IPS-NIHi11 (cell line): ENCODE results near the gene CDV3.

Experiments
- DNase-seq: peaks from one replicate; pipeline ENCODE4 v3.0.0; 2012; ENCODE audit warnings: mixed read lengths, low spot score

Gene CDV3

DNA sequence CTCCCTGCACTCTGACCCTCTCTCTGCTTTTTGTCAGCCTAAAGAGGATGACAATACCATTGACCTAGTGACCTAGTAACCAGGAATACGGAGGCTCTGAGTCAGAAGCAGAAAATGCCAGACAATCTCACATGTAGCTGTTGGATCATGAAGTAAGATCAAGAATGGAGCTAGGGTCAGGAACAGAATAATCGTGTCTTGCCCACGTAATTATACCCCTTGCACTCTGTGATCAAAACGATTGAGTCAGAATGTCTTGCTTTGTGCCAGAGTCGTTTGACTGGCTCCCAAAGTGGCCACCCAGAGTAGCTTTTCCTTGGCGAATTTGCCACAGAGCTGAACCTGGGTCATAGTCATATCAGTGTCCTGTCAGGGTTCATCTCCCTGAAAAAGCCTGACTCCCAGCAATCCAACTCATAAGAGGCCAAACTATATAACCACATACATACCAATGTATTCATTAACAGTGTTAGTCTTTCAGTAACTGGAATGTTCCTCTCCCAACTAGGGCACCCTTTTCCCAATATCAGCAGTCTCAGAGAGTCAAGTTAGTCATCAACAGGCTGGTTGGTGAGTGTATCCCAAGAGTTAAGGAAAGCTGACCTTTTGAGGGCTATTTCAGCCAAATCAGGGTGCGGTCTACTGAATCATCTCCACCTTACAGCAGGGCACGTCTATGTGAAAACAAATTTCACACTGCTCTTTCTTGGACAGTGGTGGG, 5.0 kb upstream of the CDV3 start:
- no peak for DNase-seq

- peak; percentile 37 for DNase-seq
Measured at GRCh38 chr3:133570139-133570936, 3.1 kb upstream of the CDV3 start.

DNA sequence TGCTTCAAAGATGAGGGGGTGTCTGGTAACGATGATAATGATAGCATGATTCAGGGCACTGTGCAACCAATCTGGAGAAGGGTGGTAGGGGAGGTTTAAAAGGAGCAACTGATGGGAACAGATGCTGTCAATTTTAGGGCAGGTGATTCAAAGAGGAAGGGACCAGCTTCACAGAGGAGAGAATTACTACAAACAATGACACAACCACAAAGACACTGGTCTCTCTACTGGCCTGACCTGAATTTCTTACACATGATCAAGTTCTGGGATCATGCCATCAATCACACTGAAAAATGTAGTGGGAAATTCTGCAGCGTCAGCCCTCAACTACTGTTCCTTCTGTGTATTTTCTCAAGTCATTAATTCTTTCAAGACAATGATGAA, 2.6 kb upstream of the CDV3 start:
- no peak for DNase-seq

DNA sequence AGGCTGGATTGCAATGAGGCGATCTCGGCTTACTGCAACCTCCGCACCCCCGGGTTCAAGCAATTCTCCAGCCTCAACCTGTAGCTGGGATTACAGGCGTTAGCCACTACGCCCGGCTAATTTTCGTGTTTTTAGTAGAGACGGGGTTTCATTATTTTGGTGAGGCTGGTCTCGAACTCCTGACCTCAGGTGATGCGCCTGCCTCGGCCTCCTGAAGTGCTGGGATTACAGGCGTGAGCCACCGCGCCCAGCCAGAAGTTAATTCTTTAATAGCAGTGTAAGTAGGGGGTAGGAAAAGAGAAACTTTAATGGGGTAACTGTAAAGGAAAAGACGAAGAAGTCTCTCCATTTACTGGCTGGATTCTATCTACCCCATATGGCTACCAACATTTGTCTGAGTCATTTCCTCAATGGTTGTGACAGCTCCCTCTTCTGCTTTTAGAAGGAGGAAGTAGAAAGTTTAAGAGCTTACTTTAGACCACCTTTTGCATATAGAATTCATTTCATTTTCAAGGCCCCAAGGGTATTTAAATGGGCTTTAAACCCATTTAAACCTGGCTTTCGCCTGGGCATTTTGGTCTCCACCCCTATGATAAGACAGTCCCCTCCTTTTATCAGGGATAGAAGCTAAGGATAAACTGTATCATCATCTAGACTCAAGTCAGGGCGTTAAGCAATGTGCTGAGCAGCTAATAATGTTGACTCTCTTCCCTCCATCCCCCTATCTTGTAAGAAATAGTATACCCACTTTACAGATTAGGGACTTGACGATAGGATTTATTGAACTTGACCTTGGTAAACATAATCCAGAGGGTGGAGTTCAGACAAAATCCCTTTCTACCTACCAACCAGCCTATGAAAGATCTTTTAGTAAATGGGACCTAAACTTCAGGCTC, 1.1 kb upstream of the CDV3 start:
- no peak for DNase-seq

DNA sequence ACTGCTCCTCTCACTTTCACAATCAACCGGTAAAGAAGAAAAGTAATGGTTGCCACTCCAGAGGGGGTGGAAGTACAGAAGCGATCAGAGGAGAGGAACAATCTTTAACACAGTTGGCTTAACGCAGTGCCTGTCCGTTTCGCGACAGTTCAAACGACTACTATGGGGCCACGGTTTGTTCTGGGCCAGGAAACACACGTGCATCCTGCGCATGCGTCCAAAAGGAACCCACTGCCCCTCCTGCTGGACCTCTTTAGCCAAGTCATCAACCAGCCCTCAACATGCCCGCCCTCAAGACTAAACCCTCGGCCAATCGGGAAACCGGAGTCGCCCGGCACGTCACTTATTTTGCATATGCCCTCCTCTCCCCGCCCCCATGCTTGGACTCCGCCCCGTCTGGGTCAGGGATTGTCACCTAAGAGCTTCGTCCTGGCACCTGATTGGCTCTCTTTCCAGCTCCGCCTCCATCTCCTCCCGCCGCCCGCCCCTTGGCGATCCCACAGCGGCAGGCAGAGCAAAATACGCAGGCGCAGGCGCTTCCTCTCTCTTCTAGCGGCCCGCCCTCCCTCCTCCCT, 345 bp upstream of the CDV3 start:
- DNase-seq, result peak; percentile 91

GRCh38 chr3:133574260-133574881, 885 bp downstream of the CDV3 start:
- peak; percentile 74 for DNase-seq

GRCh38 chr3:133575086-133575485, 1.6 kb downstream of the CDV3 start:
- no peak for DNase-seq

- no peak for DNase-seq
Measured at GRCh38 chr3:133576169-133576568, 2.7 kb downstream of the CDV3 start.

GRCh38 chr3:133578548-133579191, 5.2 kb downstream of the CDV3 start:
- peak; percentile 45 for DNase-seq

- no peak for DNase-seq
Measured at GRCh38 chr3:133583396-133583795, 9.9 kb downstream of the CDV3 start.

DNA sequence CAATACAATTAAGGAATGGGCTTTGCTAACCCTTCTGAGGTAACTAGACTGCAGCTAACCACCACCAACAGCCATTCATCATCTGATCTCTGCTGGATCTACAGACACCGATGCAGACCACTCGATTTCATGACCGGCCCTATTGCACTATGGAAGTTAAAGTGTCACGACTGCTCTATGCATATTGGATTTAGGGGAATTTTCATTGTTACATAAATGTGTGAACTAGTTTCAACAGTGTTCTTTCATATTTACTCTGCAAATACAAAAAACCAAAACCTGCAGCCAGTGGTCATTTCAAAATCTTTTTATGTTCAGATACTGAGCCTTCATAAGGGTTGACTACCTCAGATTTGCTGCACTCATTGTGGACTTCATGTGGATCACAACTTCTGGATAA, 14.5 kb downstream of the CDV3 start:
- no peak for DNase-seq

GRCh38 chr3:133588784-133589465, 15.4 kb downstream of the CDV3 start:
- DNase-seq, result no peak

DNA sequence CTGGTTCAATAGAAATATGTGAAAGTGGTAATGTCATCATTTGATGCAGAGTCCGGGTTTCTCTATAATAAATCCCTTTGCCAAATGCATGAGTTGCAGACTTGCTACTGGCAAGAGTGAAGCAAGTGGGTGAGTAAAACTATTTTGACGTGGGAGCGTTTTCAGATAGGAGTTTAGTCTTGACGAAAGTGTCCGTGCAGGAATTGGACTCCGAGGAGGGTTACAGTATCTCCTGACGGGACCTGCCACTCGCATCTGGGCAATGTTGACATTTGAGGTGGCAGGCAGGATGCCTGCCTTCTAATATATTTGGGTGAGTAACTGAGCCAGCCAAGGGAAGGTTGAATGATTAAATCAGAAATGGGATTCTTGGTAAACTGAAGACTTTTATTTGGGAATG, 16.0 kb downstream of the CDV3 start:
- no peak for DNase-seq

GRCh38 chr3:133591271-133591742, 17.8 kb downstream of the CDV3 start:
- no peak for DNase-seq

- DNase-seq, result no peak
Measured at GRCh38 chr3:133592843-133593242, 19.4 kb downstream of the CDV3 start.

GRCh38 chr3:133593243-133593642, 19.8 kb downstream of the CDV3 start:
- DNase-seq, result no peak

DNA sequence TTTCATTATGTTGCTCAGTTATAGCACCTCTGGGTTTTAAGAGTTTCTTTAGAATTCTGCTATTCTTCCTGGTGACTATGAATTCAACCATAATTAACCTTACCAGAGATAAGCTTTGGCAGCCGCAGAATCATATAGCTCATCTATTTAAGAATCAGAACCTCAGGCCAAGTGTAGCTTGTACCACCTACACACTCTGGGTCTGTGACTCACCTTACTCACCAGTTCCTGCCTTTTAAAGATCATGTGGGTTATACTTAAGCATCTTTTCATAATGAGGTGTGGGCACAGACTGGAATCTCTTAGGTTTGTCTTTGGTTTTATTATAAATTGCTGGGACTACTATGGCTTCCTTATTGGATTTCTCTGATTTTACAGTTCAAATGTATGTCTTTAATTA, 21.9 kb downstream of the CDV3 start:
- no peak for DNase-seq

GRCh38 chr3:133598405-133598804, 24.9 kb downstream of the CDV3 start:
- no peak for DNase-seq

- no peak for DNase-seq
Measured at GRCh38 chr3:133599280-133599679, 25.8 kb downstream of the CDV3 start.

DNA sequence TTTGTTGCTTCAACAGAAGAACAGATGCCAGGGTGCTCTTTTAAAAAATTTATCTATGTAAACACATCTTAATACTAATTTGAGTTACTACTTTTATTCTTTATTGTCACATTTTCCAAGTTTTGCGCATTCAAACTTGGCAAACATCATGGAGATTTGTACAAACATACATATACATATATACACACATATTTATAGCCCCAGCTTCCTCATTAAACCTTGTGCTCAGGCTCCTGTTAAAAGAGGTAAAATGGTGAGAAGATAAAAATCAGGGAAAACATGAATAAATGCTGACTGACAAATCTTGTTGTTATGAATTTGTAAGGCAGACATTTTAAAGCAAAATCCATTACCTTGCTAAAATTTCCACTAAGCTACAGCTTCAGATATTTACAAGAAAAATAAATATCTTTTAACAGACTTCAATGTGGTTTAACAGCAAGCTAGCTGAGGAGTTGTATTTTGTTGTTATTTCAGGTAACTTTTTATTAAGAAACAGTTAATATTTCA, 27.1 kb downstream of the CDV3 start:
- no peak for DNase-seq
